H1 (cell line): ENCODE measurements around the gene FKBP1B. TPM values are rescaled to one million over a fixed set of nuclear protein-coding genes. Genes with fewer than 3 reads are reported as not detected.

Source experiments
- CTCF ChIA-PET: fragments of 300-600 bp; sonication (Branson Sonifier 250); formaldehyde crosslinking; loops from one replicate; lab custom pipeline; 2021; ENCODE audit not compliant: partially characterized antibody; lab: Charles Lee
- POLR2A ChIA-PET: fragments of 300-600 bp; sonication (Branson Sonifier 250); formaldehyde crosslinking; loops from one replicate; lab custom pipeline; 2021; ENCODE audit warnings: inconsistent platforms; ENCODE audit not compliant: partially characterized antibody; lab: Charles Lee
- DNase-seq, 2 experiments: peaks; one replicate each; pipeline versions ENCODE4 v3.0.0 to v3.0.0-alpha.2; 2010 to 2022; ENCODE audit warnings: low spot score in 2 of 2, low read depth in 1 of 2, mixed read lengths in 1 of 2
- FAIRE-seq: peaks from 2 replicates; lab custom pipeline; 2011; peaks lifted over from hg19 to GRCh38; lab: Jason Lieb, UNC
- H2AFZ ChIP-seq: 2 replicates; pipeline ENCODE4 v1.8.1; 2012; ENCODE audit warnings: low read length, inconsistent platforms
- H2AK5ac ChIP-seq: 2 replicates; pipeline ENCODE4 v1.6.1; 2013; ENCODE audit warnings: low read depth, low read length
- H2BK120ac ChIP-seq: replicated peaks from 2 replicates; pipeline ENCODE3; 2013; ENCODE audit warnings: low read depth, low read length, inconsistent platforms
- H2BK12ac ChIP-seq: 2 replicates; pipeline ENCODE4 v1.6.1; 2013; ENCODE audit warnings: low read depth, low read length
- H2BK15ac ChIP-seq: 2 replicates; pipeline ENCODE4 v1.6.1; 2013; ENCODE audit warnings: low read length
- H2BK20ac ChIP-seq: 2 replicates; pipeline ENCODE4 v1.6.1; 2013; ENCODE audit warnings: low read length
- H2BK5ac ChIP-seq: 2 replicates; pipeline ENCODE4 v1.6.1; 2013; ENCODE audit warnings: low read depth, low read length
- H3K14ac ChIP-seq: 2 replicates; pipeline ENCODE4 v1.6.1; 2013; ENCODE audit warnings: inconsistent platforms; ENCODE audit not compliant: insufficient read length
- H3K18ac ChIP-seq: 2 replicates; pipeline ENCODE4 v1.6.1; 2013; ENCODE audit warnings: low read length; ENCODE audit errors: extremely low read depth
- H3K23ac ChIP-seq: 2 replicates; pipeline ENCODE4 v1.6.1; 2013; ENCODE audit warnings: inconsistent platforms; ENCODE audit not compliant: insufficient read length
- H3K23me2 ChIP-seq: 2 replicates; pipeline ENCODE4 v1.6.1; 2013; ENCODE audit warnings: low read depth, low read length
- H3K27ac ChIP-seq: 2 replicates; pipeline ENCODE4 v1.6.1; 2011; ENCODE audit warnings: low read depth, low read length, inconsistent platforms
- H3K27me3 ChIP-seq, 4 experiments: replicated peaks in 1 of 4; 1 replicate in 1 of 4; 2 replicates in 3 of 4; pipeline versions ENCODE4 v1.6.1 to v1.8.1; 2011 to 2013; ENCODE audit warnings: low read length in 3 of 4, mild to moderate bottlenecking in 3 of 4, inconsistent platforms in 2 of 4, mixed read lengths in 2 of 4, moderate library complexity in 1 of 4; ENCODE audit not compliant: control insufficient read depth in 3 of 4, insufficient read depth in 3 of 4; ENCODE audit errors: extremely low read depth in 1 of 4
- H3K36me3 ChIP-seq, 4 experiments: 2 replicates each; pipeline versions ENCODE4 v1.6.1 to v1.8.1; 2011 to 2013; ENCODE audit warnings: mild to moderate bottlenecking in 4 of 4, low read length in 3 of 4, moderate library complexity in 2 of 4, control low read depth in 1 of 4, inconsistent platforms in 1 of 4; ENCODE audit not compliant: insufficient read depth in 4 of 4, control insufficient read depth in 2 of 4
- H3K4ac ChIP-seq: replicated peaks from 2 replicates; pipeline ENCODE3; 2013; ENCODE audit warnings: low read length, low read depth, mixed read lengths, inconsistent platforms; ENCODE audit not compliant: insufficient read length
- H3K4me1 ChIP-seq, 4 experiments: replicated peaks in 1 of 4; 1 replicate in 1 of 4; 2 replicates in 3 of 4; pipeline versions ENCODE4 v1.6.1 to v1.8.1; 2011 to 2013; ENCODE audit warnings: low read length in 3 of 4, inconsistent platforms in 2 of 4, mixed read lengths in 1 of 4; ENCODE audit not compliant: insufficient read depth in 4 of 4, control insufficient read depth in 3 of 4
- H3K4me2 ChIP-seq, 2 experiments: 2 replicates each; pipeline versions ENCODE4 v1.6.1 to v1.8.1; 2011 to 2013; ENCODE audit warnings: low read depth in 2 of 2, low read length in 2 of 2, control low read depth in 1 of 2, inconsistent platforms in 1 of 2, mild to moderate bottlenecking in 1 of 2; ENCODE audit not compliant: insufficient read depth in 1 of 2
- H3K4me3 ChIP-seq, 4 experiments: fragments of 200-600, 300-600 bp in 1 of 4; sonication (generic), shearing (Covaris generic), sonication (Bioruptor Twin) in 1 of 4; 2 replicates each; pipeline versions ENCODE4 v1.5.1 to v1.8.1; 2011 to 2016; ENCODE audit warnings: low read length in 4 of 4, low read depth in 3 of 4, control low read depth in 2 of 4, inconsistent platforms in 2 of 4, mild to moderate bottlenecking in 2 of 4, mixed read lengths in 1 of 4, moderate library complexity in 1 of 4; ENCODE audit not compliant: insufficient read depth in 2 of 4; ENCODE audit errors: extremely low read depth in 1 of 4
- H3K56ac ChIP-seq: replicated peaks from 2 replicates; pipeline ENCODE3; 2013; ENCODE audit warnings: low read depth, mild to moderate bottlenecking, mixed read lengths, low read length, inconsistent platforms; ENCODE audit not compliant: insufficient read length
- H3K79me1 ChIP-seq: 2 replicates; pipeline ENCODE4 v1.6.1; 2013; ENCODE audit warnings: low read depth, low read length, control low read depth
- H3K79me2 ChIP-seq, 2 experiments: 2 replicates each; pipeline versions ENCODE4 v1.6.1 to v1.8.1; 2012 to 2013; ENCODE audit warnings: low read length in 2 of 2, mild to moderate bottlenecking in 2 of 2, inconsistent platforms in 1 of 2; ENCODE audit not compliant: insufficient read depth in 2 of 2, control insufficient read depth in 1 of 2
- H3K9ac ChIP-seq, 4 experiments: replicated peaks in 1 of 4; 1 replicate in 1 of 4; 2 replicates in 3 of 4; pipeline versions ENCODE4 v1.6.1 to v1.8.1; 2011 to 2013; ENCODE audit warnings: low read depth in 3 of 4, low read length in 3 of 4, control low read depth in 2 of 4, mild to moderate bottlenecking in 2 of 4, moderate library complexity in 2 of 4, inconsistent platforms in 1 of 4; ENCODE audit errors: extremely low read depth in 1 of 4
- H3K9me3 ChIP-seq, 2 experiments: 2 replicates each; pipeline versions ENCODE4 v1.6.1 to v1.8.1; 2012 to 2013; ENCODE audit warnings: mild to moderate bottlenecking in 2 of 2, moderate library complexity in 2 of 2, control low read depth in 1 of 2, inconsistent platforms in 1 of 2, low read depth in 1 of 2, low read length in 1 of 2, mixed read lengths in 1 of 2; ENCODE audit not compliant: insufficient read depth in 2 of 2
- H4K20me1 ChIP-seq, 2 experiments: replicated peaks in 1 of 2; 2 replicates each; pipeline versions ENCODE3 to v1.8.1; 2011 to 2013; ENCODE audit warnings: inconsistent platforms in 2 of 2, low read length in 2 of 2, mild to moderate bottlenecking in 1 of 2; ENCODE audit not compliant: insufficient read depth in 2 of 2, control insufficient read depth in 1 of 2
- H4K5ac ChIP-seq: 2 replicates; pipeline ENCODE4 v1.6.1; 2013; ENCODE audit warnings: low read length, low read depth, mixed read lengths, inconsistent platforms; ENCODE audit not compliant: insufficient read length
- H4K8ac ChIP-seq: 2 replicates; pipeline ENCODE4 v1.8.0; 2013; ENCODE audit warnings: mild to moderate bottlenecking, moderate library complexity, low read length, inconsistent platforms; ENCODE audit not compliant: insufficient read depth; ENCODE audit errors: extremely low read depth
- H4K91ac ChIP-seq: replicated peaks from 2 replicates; pipeline ENCODE3; 2013; ENCODE audit warnings: low read length, mixed read lengths, inconsistent platforms; ENCODE audit not compliant: insufficient read length
- BACH1 ChIP-seq: IDR thresholded peaks from 2 replicates; pipeline ENCODE4 v1.6.1; 2012; ENCODE audit warnings: low read length, improper control_type of control experiment
- WGBS, 2 experiments: shearing (Covaris generic) in 1 of 2; methylation state at CpG; one replicate each; pipeline versions ENCODE4 v1.1.6 to v1.1.7; 2013 to 2015; ENCODE audit warnings: low lambda C conversion rate in 2 of 2, mixed read lengths in 2 of 2, inconsistent platforms in 1 of 2, low coverage in 1 of 2, missing lambda C conversion rate in 1 of 2; ENCODE audit not compliant: insufficient replicate concordance in 2 of 2, insufficient coverage in 1 of 2, insufficient read length in 1 of 2; ENCODE audit errors: extremely low coverage in 1 of 2, missing lambda C conversion rate in 1 of 2; 5-methylcytosine and 5-hydroxymethylcytosine counted together
- polyA plus RNA-seq, 7 experiments: library from polyadenylated mRNA; depleted of rRNA in 3 of 7; stranded (reverse) in 5 of 7; unstranded in 2 of 7; fragments of >200 nt in 5 of 7; fragments of 200-250 nt in 2 of 7; gene quantifications; 1 replicate in 5 of 7; 2 replicates in 1 of 7; 4 replicates in 1 of 7; pipeline versions ENCODE4 v1.2.1 to v1.2.3, GENCODE V29; 2011 to 2013; ENCODE audit warnings: missing spikeins in 2 of 7, mixed read lengths in 2 of 7
- total RNA-seq: library from RNA; stranded (reverse); fragmentation: NEBNext Ultra II Directional; extraction: Animal tissue kit (Norgen Biotek cat#: 25700); gene quantifications from 2 replicates; pipeline ENCODE4 v1.2.1, GENCODE V29; 2021

Gene FKBP1B
- total and polyA plus RNA-seq, 2 of the 8 experiments (the other 6 are each of a cell fraction or from before 2014, with no cell fraction given), result 50.8 to 151 TPM

DNA sequence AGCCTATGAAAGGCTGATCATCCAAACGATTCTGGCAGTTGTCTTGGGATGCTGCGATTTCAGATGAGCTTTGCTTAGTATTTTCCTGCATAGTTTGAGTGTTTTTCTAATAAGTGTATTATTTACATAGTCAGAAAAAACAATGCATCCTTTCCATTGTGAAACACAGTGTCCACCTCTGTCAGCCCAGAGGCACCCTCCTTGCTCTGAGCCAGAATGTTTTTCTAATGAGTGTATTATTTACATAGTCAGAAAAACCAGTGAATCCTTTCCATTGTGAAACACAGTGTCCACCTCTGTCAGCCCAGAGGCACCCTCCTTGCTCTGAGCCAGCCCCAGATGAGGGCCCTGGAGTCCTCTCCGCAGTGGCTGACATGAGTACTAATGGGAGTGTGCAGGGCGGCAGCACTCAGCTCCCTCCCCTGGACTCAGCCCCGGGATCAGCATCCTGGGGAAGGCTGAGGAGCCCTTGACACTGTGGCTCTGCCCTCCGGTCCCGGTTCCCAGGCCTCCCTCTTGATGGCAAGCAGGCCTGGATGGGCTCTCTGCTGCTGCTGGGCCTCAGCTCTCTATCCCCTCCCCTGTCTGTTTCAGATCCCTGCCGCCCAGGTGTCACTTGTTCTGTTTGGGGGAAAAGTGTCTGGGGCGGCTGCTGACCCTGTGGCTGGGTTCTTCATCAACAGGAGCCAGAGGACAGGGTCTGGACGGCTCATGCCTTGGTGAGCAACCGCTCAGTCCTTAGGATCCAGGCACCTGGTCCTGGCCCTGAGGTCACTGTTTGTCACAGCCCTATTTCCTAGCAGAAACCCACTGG is 33.8 kb upstream of the FKBP1B start:
- no peak overlapping the region for H3K4me2 ChIP-seq
- no peak overlapping the region for H2BK120ac ChIP-seq
- H3K4me3 ChIP-seq, result no peak overlapping the region
- no peaks in the 10 kb centered on the region for H3K79me2 ChIP-seq
- no peak overlapping the region for H3K4ac ChIP-seq
- no peak for TF ChIP-seq BACH1
- H4K5ac ChIP-seq, result no peak overlapping the region
- no peak overlapping the region for H3K27ac ChIP-seq
- no peaks in the 10 kb centered on the region; the same call in 1 of the 2 replicates for H3K23me2 ChIP-seq
- H2BK5ac ChIP-seq, result no peak overlapping the region
- H3K14ac ChIP-seq, result no peak overlapping the region
- H3K27me3 ChIP-seq, result peaks cover 0 to 4% (median 0%) of the 10 kb centered on the region in 4 experiments; a peak in 2 of 7 replicates
- H3K9ac ChIP-seq, result no peak overlapping the region
- ChIA-PET CTCF (interaction anchor here (0.7 to 1.4 kb wide), 6 partner anchors 10 to 89 kb away, joined by 3 to 5 read pairs (median 4); partner anchors contain the start of gene ATAD2B), POLR2A (interaction anchor here (0.7 to 2.3 kb wide), 8 partner anchors 10 to 324 kb away, joined by 3 to 9 read pairs (median 4); partner anchors contain the start of gene ATAD2B)
- H2BK12ac ChIP-seq, result peak overlapping the region; percentile 62; the same call in 1 of the 2 replicates
- no peaks in the 10 kb centered on the region for H3K79me1 ChIP-seq
- H3K4me1 ChIP-seq, result peaks cover 0 to 31% (median 6%) of the 10 kb centered on the region in 4 experiments; a peak in 5 of 7 replicates
- peak overlapping the region; percentile 43 for H3K18ac ChIP-seq
- WGBS, 2 experiments, result 74% methylated on average over 11 of the region's 11 CpGs; no CpG with 5 or more reads in 1 of the 2 experiments
- H3K9me3 ChIP-seq, result no peaks in the 10 kb centered on the region
- DNase-seq (no peak), FAIRE-seq (no peak)
- no peak overlapping the region for H2BK20ac ChIP-seq
- no peaks in the 10 kb centered on the region for H3K36me3 ChIP-seq
- no peak overlapping the region for H3K23ac ChIP-seq
- peak overlapping the region; percentile 72 for H4K8ac ChIP-seq
- H2AFZ ChIP-seq, result no peak overlapping the region
- H4K20me1 ChIP-seq, result no peaks in the 10 kb centered on the region
- no peak overlapping the region for H3K56ac ChIP-seq
- H2AK5ac ChIP-seq, result peak overlapping the region; percentile 5; the same call in 1 of the 2 replicates
- H4K91ac ChIP-seq, result no peak overlapping the region
- H2BK15ac ChIP-seq, result peak overlapping the region; percentile 72; the same call in 1 of the 2 replicates
